WTC11 (cell line): ENCODE results near the gene TRMT6. TPM values are rescaled to one million over a fixed set of nuclear protein-coding genes. Genes with fewer than 3 reads are reported as not detected.

ENCODE experiments used
- ATAC-seq: fragments of 200-7000 bp; cut with Tn5 transposase; 2 replicates; pipeline ENCODE4 v1.10.0; 2021; ENCODE audit warnings: mild to moderate bottlenecking, moderate library complexity
- CTCF ChIA-PET: fragments of 300-600 bp; sonication (Branson Sonifier 250); formaldehyde crosslinking; loops from one replicate; lab custom pipeline; 2021; ENCODE audit warnings: antibody characterized with exemption; lab: Charles Lee
- POLR2A ChIA-PET: fragments of 350-600 bp; sonication (Branson Sonifier 250); formaldehyde crosslinking; loops from one replicate; lab custom pipeline; 2021; ENCODE audit warnings: antibody characterized with exemption; lab: Charles Lee
- DNase-seq: peaks from one replicate; pipeline ENCODE4 v3.0.0; 2021; ENCODE audit warnings: low spot score
- H3K27ac Mint-ChIP-seq: 2 replicates; pipeline ENCODE4 v1.8.0; 2021; ENCODE audit warnings: mixed read lengths
- H3K27me3 Mint-ChIP-seq: 2 replicates; pipeline ENCODE4 v1.8.0; 2021; ENCODE audit warnings: low read depth, mild to moderate bottlenecking, moderate library complexity, mixed read lengths
- H3K36me3 Mint-ChIP-seq: 2 replicates; pipeline ENCODE4 v1.8.0; 2021; ENCODE audit warnings: mixed read lengths
- H3K4me1 Mint-ChIP-seq: 2 replicates; pipeline ENCODE4 v1.8.0; 2022; ENCODE audit warnings: mixed read lengths
- H3K4me3 Mint-ChIP-seq: 2 replicates; pipeline ENCODE4 v1.8.0; 2021; ENCODE audit warnings: mild to moderate bottlenecking, moderate library complexity, mixed read lengths
- H3K9me3 Mint-ChIP-seq: 2 replicates; pipeline ENCODE4 v1.8.0; 2021; ENCODE audit warnings: mixed read lengths
- ATF2 ChIP-seq: sonication (generic); formaldehyde crosslinking; IDR thresholded peaks from 2 replicates; pipeline ENCODE4 v1.8.1; 2022; ENCODE audit warnings: low read depth, missing genetic modification reagents, borderline replicate concordance
- CBFB ChIP-seq: sonication (generic); formaldehyde crosslinking; IDR thresholded peaks from 2 replicates; pipeline ENCODE4 v1.8.1; 2022; ENCODE audit warnings: mild to moderate bottlenecking, low read depth, missing genetic modification reagents
- CDX4 ChIP-seq: fragments of 250-450 bp; sonication (Bioruptor Pico); IDR thresholded peaks from 2 replicates; pipeline ENCODE4 v1.9.0; 2021; ENCODE audit warnings: moderate library complexity, mild to moderate bottlenecking, inconsistent platforms, borderline replicate concordance
- E2F4 ChIP-seq: sonication (generic); formaldehyde crosslinking; IDR thresholded peaks from 2 replicates; pipeline ENCODE4 v1.8.1; 2022; ENCODE audit warnings: low read depth, mild to moderate bottlenecking, moderate library complexity, missing genetic modification reagents, borderline replicate concordance
- ERG ChIP-seq: fragments of 250-450 bp; sonication (Bioruptor Pico); IDR thresholded peaks from 2 replicates; pipeline ENCODE4 v1.8.0; 2021; ENCODE audit warnings: mild to moderate bottlenecking
- ESRRA ChIP-seq: sonication (generic); formaldehyde crosslinking; IDR thresholded peaks from 2 replicates; pipeline ENCODE4 v1.8.1; 2022; ENCODE audit warnings: mild to moderate bottlenecking, missing genetic modification reagents, borderline replicate concordance
- ETV6 ChIP-seq: sonication (generic); formaldehyde crosslinking; IDR thresholded peaks from 2 replicates; pipeline ENCODE4 v1.8.1; 2022; ENCODE audit warnings: mild to moderate bottlenecking, missing genetic modification reagents
- HMGA2 ChIP-seq: fragments of 250-450 bp; sonication (Bioruptor Pico); IDR thresholded peaks from 2 replicates; pipeline ENCODE4 v1.4.0; 2021; ENCODE audit warnings: mild to moderate bottlenecking, moderate library complexity
- JAZF1 ChIP-seq: fragments of 250-450 bp; sonication (Bioruptor Pico); IDR thresholded peaks from 2 replicates; pipeline ENCODE4 v1.9.0; 2021; ENCODE audit warnings: moderate library complexity, mild to moderate bottlenecking, inconsistent platforms
- MYBL2 ChIP-seq: sonication (generic); formaldehyde crosslinking; IDR thresholded peaks from 2 replicates; pipeline ENCODE4 v1.8.1; 2023; ENCODE audit warnings: mild to moderate bottlenecking, moderate library complexity, missing genetic modification reagents
- NFYB ChIP-seq: sonication (generic); formaldehyde crosslinking; conservative IDR thresholded peaks from 2 replicates; pipeline ENCODE4 v1.8.0; 2022; ENCODE audit warnings: low read depth, missing genetic modification reagents
- OVOL2 ChIP-seq: fragments of 250-450 bp; sonication (Bioruptor Pico); IDR thresholded peaks from 2 replicates; pipeline ENCODE4 v1.9.0; 2021; ENCODE audit warnings: mild to moderate bottlenecking, borderline replicate concordance
- SOX15 ChIP-seq: fragments of 250-450 bp; sonication (Bioruptor Pico); IDR thresholded peaks from 2 replicates; pipeline ENCODE4 v1.9.0; 2021; ENCODE audit warnings: mild to moderate bottlenecking
- USF2 ChIP-seq: sonication (generic); formaldehyde crosslinking; IDR thresholded peaks from 2 replicates; pipeline ENCODE4 v1.8.1; 2023; ENCODE audit warnings: mild to moderate bottlenecking, missing genetic modification reagents, moderate library complexity
- ZNF121 ChIP-seq: sonication (generic); formaldehyde crosslinking; IDR thresholded peaks from 2 replicates; pipeline ENCODE4 v1.8.0; 2023; ENCODE audit warnings: missing genetic modification reagents
- ZNF396 ChIP-seq: fragments of 250-450 bp; sonication (Bioruptor Pico); IDR thresholded peaks from 2 replicates; pipeline ENCODE4 v1.8.0; 2021; ENCODE audit warnings: mild to moderate bottlenecking, moderate library complexity, borderline replicate concordance
- ZNF532 ChIP-seq: fragments of 250-450 bp; sonication (Bioruptor Pico); IDR thresholded peaks from 2 replicates; pipeline ENCODE4 v1.9.0; 2021; ENCODE audit warnings: mild to moderate bottlenecking, borderline replicate concordance
- total RNA-seq: library from RNA; stranded (reverse); gene quantifications from 3 replicates; pipeline ENCODE4 v1.2.3, GENCODE V29; 2021
- TF ChIP-seq, protein P1 (sequence below): sonication (generic); formaldehyde crosslinking; IDR thresholded peaks from 2 replicates; pipeline ENCODE4 v1.8.0; 2022; ENCODE audit warnings: mild to moderate bottlenecking, missing genetic modification reagents

The TRMT6 gene
- total RNA-seq, 1 experiment from 2014 or later = 17.2 TPM

GRCh38 chr20:5888041-5888440 is 62.3 kb downstream of the TRMT6 start:
- ATAC-seq (no peak), DNase-seq (no peak)
- Mint-ChIP-seq H3K9me3 (no peaks in the 10 kb centered on the region), H3K27me3 (no peaks in the 10 kb centered on the region; the same call in 1 of the 2 replicates), H3K4me3 (no peak overlapping the region), H3K36me3 (no peaks in the 10 kb centered on the region), H3K4me1 (no peaks in the 10 kb centered on the region), H3K27ac (no peak overlapping the region)
- ChIA-PET CTCF (no interaction called here), POLR2A (no interaction called here)
- TF ChIP-seq CBFB (CRISPR knock-in tag) (no peak), ERG (CRISPR knock-in tag) (no peak), ZNF121 (CRISPR knock-in tag) (no peak), ZNF396 (no peak), HMGA2 (no peak), E2F4 (CRISPR knock-in tag) (no peak), MYBL2 (CRISPR knock-in tag) (no peak), NFYB (no peak), ETV6 (CRISPR knock-in tag) (no peak), ZNF532 (CRISPR knock-in tag) (no peak), ATF2 (CRISPR knock-in tag) (no peak), USF2 (CRISPR knock-in tag) (no peak), SOX15 (CRISPR knock-in tag) (no peak), ESRRA (CRISPR knock-in tag) (no peak), CDX4 (CRISPR knock-in tag) (no peak), OVOL2 (CRISPR knock-in tag) (no peak), JAZF1 (no peak)
- TF ChIP-seq, protein P1, sequence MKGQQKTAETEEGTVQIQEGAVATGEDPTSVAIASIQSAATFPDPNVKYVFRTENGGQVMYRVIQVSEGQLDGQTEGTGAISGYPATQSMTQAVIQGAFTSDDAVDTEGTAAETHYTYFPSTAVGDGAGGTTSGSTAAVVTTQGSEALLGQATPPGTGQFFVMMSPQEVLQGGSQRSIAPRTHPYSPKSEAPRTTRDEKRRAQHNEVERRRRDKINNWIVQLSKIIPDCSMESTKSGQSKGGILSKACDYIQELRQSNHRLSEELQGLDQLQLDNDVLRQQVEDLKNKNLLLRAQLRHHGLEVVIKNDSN (CRISPR knock-in tag) = no peak
